ENCODE data around the gene ING3. TPM values are rescaled to one million over a fixed set of nuclear protein-coding genes. Genes with fewer than 3 reads are reported as not detected.
A peak's percentile ranks its signal among the peaks of the same experiment; 100 is the strongest.

Gene ING3
- total RNA-seq, 2 experiments from 2014 or later: 25.0 to 26.7 TPM

GRCh38 chr7:120933475-120933874 is 17.1 kb upstream of the ING3 start:
- no peak overlapping the region for H3K27ac Mint-ChIP-seq
- H3K9me3 Mint-ChIP-seq: no peaks in the 10 kb centered on the region
- H3K4me1 Mint-ChIP-seq (ENCODE audit: low read depth): no peaks in the 10 kb centered on the region
- CTCF ChIA-PET: interaction anchor here (0.8 kb wide), 1 partner anchor 66 kb away, joined by 3 read pairs; no protein-coding TSS in a partner anchor
- intact Hi-C loops (cut with micrococcal nuclease): no loop called here
- H3K36me3 Mint-ChIP-seq (ENCODE audit: low read depth): no peaks in the 10 kb centered on the region
- H3K4me3 Mint-ChIP-seq: no peak overlapping the region
- no peak for DNase-seq
- H3K27me3 Mint-ChIP-seq (ENCODE audit: low read depth): peaks cover 5% of the 10 kb centered on the region

GRCh38 chr7:120939345-120939744 is 11.2 kb upstream of the ING3 start:
- no peak overlapping the region for H3K4me3 Mint-ChIP-seq
- no peaks in the 10 kb centered on the region for H3K36me3 Mint-ChIP-seq (ENCODE audit: low read depth)
- no peak for DNase-seq
- H3K9me3 Mint-ChIP-seq: no peaks in the 10 kb centered on the region
- no peaks in the 10 kb centered on the region for H3K4me1 Mint-ChIP-seq (ENCODE audit: low read depth)
- H3K27ac Mint-ChIP-seq: no peak overlapping the region
- CTCF ChIA-PET: no interaction called here
- intact Hi-C loops (cut with micrococcal nuclease): no loop called here
- no peaks in the 10 kb centered on the region for H3K27me3 Mint-ChIP-seq (ENCODE audit: low read depth)

- Mint-ChIP-seq H3K27ac (no peak overlapping the region), H3K4me1 (ENCODE audit: low read depth) (no peaks in the 10 kb centered on the region), H3K27me3 (ENCODE audit: low read depth) (no peaks in the 10 kb centered on the region), H3K4me3 (no peak overlapping the region), H3K9me3 (no peaks in the 10 kb centered on the region), H3K36me3 (ENCODE audit: low read depth) (no peaks in the 10 kb centered on the region)
- DNase-seq: no peak
- intact Hi-C loops (cut with micrococcal nuclease): loop anchor here (1.0 kb wide), 2 partner anchors 135 to 149 kb away; no protein-coding TSS in a partner anchor
- CTCF ChIA-PET: interaction anchor here (0.7 to 1.4 kb wide), 3 partner anchors 135 to 160 kb away, joined by 3 to 8 read pairs (median 5); no protein-coding TSS in a partner anchor
Observed at GRCh38 chr7:120941064-120941463, 9.5 kb upstream of the ING3 start.

- no peak overlapping the region for H3K27ac Mint-ChIP-seq
- no peaks in the 10 kb centered on the region for H3K4me1 Mint-ChIP-seq (ENCODE audit: low read depth)
- CTCF ChIA-PET: interaction anchor here (0.7 to 1.6 kb wide), 5 partner anchors 10 to 159 kb away, joined by 3 to 8 read pairs (median 5); no protein-coding TSS in a partner anchor
Observed at GRCh38 chr7:120941856-120942255, 8.7 kb upstream of the ING3 start.

GRCh38 chr7:120942861-120943260 is 7.7 kb upstream of the ING3 start:
- no peaks in the 10 kb centered on the region for H3K4me1 Mint-ChIP-seq (ENCODE audit: low read depth)
- no peak for DNase-seq
- H3K27ac Mint-ChIP-seq: no peak overlapping the region
- no peaks in the 10 kb centered on the region for H3K9me3 Mint-ChIP-seq
- intact Hi-C loops (cut with micrococcal nuclease): no loop called here
- H3K4me3 Mint-ChIP-seq: no peak overlapping the region
- peaks cover 3% of the 10 kb centered on the region for H3K27me3 Mint-ChIP-seq (ENCODE audit: low read depth)
- no peaks in the 10 kb centered on the region for H3K36me3 Mint-ChIP-seq (ENCODE audit: low read depth)
- CTCF ChIA-PET: interaction anchor here (0.7 to 1.6 kb wide), 3 partner anchors 139 to 193 kb away, joined by 3 to 6 read pairs (median 4); no protein-coding TSS in a partner anchor

More at GRCh38 chr7:120941856-120942255, 8.7 kb upstream of the ING3 start:
- Mint-ChIP-seq H3K27me3 (ENCODE audit: low read depth) (peaks cover 3% of the 10 kb centered on the region), H3K9me3 (no peaks in the 10 kb centered on the region), H3K36me3 (ENCODE audit: low read depth) (no peaks in the 10 kb centered on the region), H3K4me3 (no peak overlapping the region)
- no peak for DNase-seq
- intact Hi-C loops (cut with micrococcal nuclease): loop anchor here (1.0 kb wide), 2 partner anchors 136 to 150 kb away; no protein-coding TSS in a partner anchor

- Mint-ChIP-seq H3K36me3 (ENCODE audit: low read depth) (no peaks in the 10 kb centered on the region), H3K27ac (no peak overlapping the region), H3K9me3 (no peaks in the 10 kb centered on the region), H3K27me3 (ENCODE audit: low read depth) (peaks cover 3% of the 10 kb centered on the region), H3K4me3 (no peak overlapping the region), H3K4me1 (ENCODE audit: low read depth) (peaks cover 6% of the 10 kb centered on the region)
- CTCF ChIA-PET: no interaction called here
- intact Hi-C loops (cut with micrococcal nuclease): no loop called here
- no peak for DNase-seq
Observed at GRCh38 chr7:120944826-120945562, 5.6 kb upstream of the ING3 start.

- H3K9me3 Mint-ChIP-seq: no peaks in the 10 kb centered on the region
- H3K36me3 Mint-ChIP-seq (ENCODE audit: low read depth): peaks cover 8% of the 10 kb centered on the region
- H3K27me3 Mint-ChIP-seq (ENCODE audit: low read depth): peaks cover 3% of the 10 kb centered on the region
- H3K4me1 Mint-ChIP-seq (ENCODE audit: low read depth): peaks cover 13% of the 10 kb centered on the region
- no peak overlapping the region for H3K27ac Mint-ChIP-seq
- CTCF ChIA-PET: interaction anchor here (1.4 kb wide), 1 partner anchor 156 kb away, joined by 4 read pairs; no protein-coding TSS in a partner anchor
- intact Hi-C loops (cut with micrococcal nuclease): no loop called here
- H3K4me3 Mint-ChIP-seq: no peak overlapping the region
- DNase-seq: no peak
Observed at GRCh38 chr7:120947980-120948379, 2.6 kb upstream of the ING3 start.

GRCh38 chr7:120949393-120949911 is 1.1 kb upstream of the ING3 start:
- H3K4me1 Mint-ChIP-seq (ENCODE audit: low read depth): peaks cover 13% of the 10 kb centered on the region
- intact Hi-C loops (cut with micrococcal nuclease): no loop called here
- no peak for DNase-seq
- H3K27ac Mint-ChIP-seq: peak overlapping the region; percentile 97
- peak overlapping the region; percentile 97 for H3K4me3 Mint-ChIP-seq
- peaks cover 14% of the 10 kb centered on the region for H3K36me3 Mint-ChIP-seq (ENCODE audit: low read depth)
- peaks cover 3% of the 10 kb centered on the region for H3K27me3 Mint-ChIP-seq (ENCODE audit: low read depth)
- H3K9me3 Mint-ChIP-seq: no peaks in the 10 kb centered on the region
- CTCF ChIA-PET: interaction anchor here (0.6 kb wide), 1 partner anchor 136 kb away, joined by 3 read pairs; no protein-coding TSS in a partner anchor

GRCh38 chr7:120949998-120950538 is 509 bp upstream of the ING3 start:
- Mint-ChIP-seq H3K36me3 (ENCODE audit: low read depth) (peaks cover 16% of the 10 kb centered on the region), H3K27ac (peak overlapping the region; percentile 97), H3K4me1 (ENCODE audit: low read depth) (peaks cover 14% of the 10 kb centered on the region), H3K9me3 (no peaks in the 10 kb centered on the region), H3K27me3 (ENCODE audit: low read depth) (peaks cover 3% of the 10 kb centered on the region), H3K4me3 (peak overlapping the region; percentile 97)
- CTCF ChIA-PET: interaction anchor here (0.7 kb wide), 1 partner anchor 1044 kb away, joined by 3 read pairs; no protein-coding TSS in a partner anchor
- intact Hi-C loops (cut with micrococcal nuclease): loop anchor here (1.0 kb wide), 3 partner anchors 37 to 446 kb away; partner anchors contain the start of gene FAM3C
- no peak for DNase-seq

- intact Hi-C loops (cut with micrococcal nuclease): loop anchor here (1.0 kb wide), 2 partner anchors 10 to 593 kb away; no protein-coding TSS in a partner anchor
- Mint-ChIP-seq H3K27me3 (ENCODE audit: low read depth) (peaks cover 1% of the 10 kb centered on the region), H3K4me1 (ENCODE audit: low read depth) (peaks cover 18% of the 10 kb centered on the region), H3K36me3 (ENCODE audit: low read depth) (peaks cover 24% of the 10 kb centered on the region), H3K9me3 (no peaks in the 10 kb centered on the region), H3K27ac (peak overlapping the region; percentile 97), H3K4me3 (peak overlapping the region; percentile 97)
- no peak for DNase-seq
- CTCF ChIA-PET: interaction anchor here (0.9 to 1.0 kb wide), 2 partner anchors 9 to 145 kb away, joined by 3 read pairs; no protein-coding TSS in a partner anchor
Observed at GRCh38 chr7:120951309-120951699, 727 bp downstream of the ING3 start.

- H3K36me3 Mint-ChIP-seq (ENCODE audit: low read depth): peaks cover 25% of the 10 kb centered on the region
- CTCF ChIA-PET: interaction anchor here (0.9 kb wide), 1 partner anchor 10 kb away, joined by 3 read pairs; no protein-coding TSS in a partner anchor
Observed at GRCh38 chr7:120951826-120952225, 1.2 kb downstream of the ING3 start.

GRCh38 chr7:120955577-120956149 is 5.1 kb downstream of the ING3 start:
- Mint-ChIP-seq H3K36me3 (ENCODE audit: low read depth) (peaks cover 34% of the 10 kb centered on the region), H3K9me3 (no peaks in the 10 kb centered on the region), H3K27ac (peak overlapping the region; percentile 41), H3K4me3 (no peak overlapping the region), H3K4me1 (ENCODE audit: low read depth) (peaks cover 17% of the 10 kb centered on the region), H3K27me3 (ENCODE audit: low read depth) (no peaks in the 10 kb centered on the region)
- intact Hi-C loops (cut with micrococcal nuclease): no loop called here
- DNase-seq: no peak
- CTCF ChIA-PET: interaction anchor here (1.0 kb wide), 1 partner anchor 30 kb away, joined by 3 read pairs; no protein-coding TSS in a partner anchor

More at GRCh38 chr7:120951826-120952225, 1.2 kb downstream of the ING3 start:
- intact Hi-C loops (cut with micrococcal nuclease): loop anchor here (1.0 kb wide), 2 partner anchors 9 to 592 kb away; no protein-coding TSS in a partner anchor
- Mint-ChIP-seq H3K27ac (peak overlapping the region; percentile 97), H3K4me1 (ENCODE audit: low read depth) (peaks cover 18% of the 10 kb centered on the region), H3K27me3 (ENCODE audit: low read depth) (no peaks in the 10 kb centered on the region), H3K4me3 (peak overlapping the region; percentile 97), H3K9me3 (no peaks in the 10 kb centered on the region)
- no peak for DNase-seq

All from activated naive CD4-positive, alpha-beta T cell treated with anti-CD3 and anti-CD28 coated beads for 36 hours (primary cell).